RWPE2 (cell line): ENCODE data around the gene PRR7.
"Not testable (repeated sequence)": the region's sequence is repeated elsewhere in the genome, so short reads cannot be mapped to it uniquely, and the experiment has no call there.

Source experiments
- ATAC-seq: fragments of 200-7000 bp; cut with Tn5 transposase; 3 replicates; pipeline ENCODE4 v1.9.1; 2021; ENCODE audit warnings: low read depth
- DNase-seq: peaks from one replicate; pipeline ENCODE4 v3.0.0-alpha.2; 2020; ENCODE audit warnings: low spot score
- H3K27ac ChIP-seq: fragments of 450-650 bp; 2 replicates; pipeline ENCODE4 v1.5.1; 2017; ENCODE audit warnings: mild to moderate bottlenecking; ENCODE audit not compliant: poor library complexity, severe bottlenecking
- H3K27me3 ChIP-seq: fragments of 250-450 bp; sonication (Bioruptor Pico); 2 replicates; pipeline ENCODE4 v1.5.1; 2021; ENCODE audit warnings: mild to moderate bottlenecking, moderate library complexity; ENCODE audit not compliant: insufficient read depth, poor library complexity, severe bottlenecking
- H3K36me3 ChIP-seq: fragments of 250-450 bp; sonication (Bioruptor Pico); 2 replicates; pipeline ENCODE4 v1.5.1; 2020; ENCODE audit warnings: low read depth, mild to moderate bottlenecking, moderate library complexity
- H3K4me1 ChIP-seq: fragments of 250-450 bp; sonication (Bioruptor Pico); 2 replicates; pipeline ENCODE4 v1.5.1; 2021; ENCODE audit warnings: mild to moderate bottlenecking, moderate library complexity; ENCODE audit not compliant: insufficient read depth, poor library complexity, severe bottlenecking
- H3K4me3 ChIP-seq: fragments of 250-450 bp; sonication (Bioruptor Pico); 2 replicates; pipeline ENCODE4 v1.5.1; 2021; ENCODE audit warnings: mild to moderate bottlenecking, moderate library complexity; ENCODE audit not compliant: severe bottlenecking
- H3K9me3 ChIP-seq: fragments of 250-450 bp; sonication (Bioruptor Pico); 2 replicates; pipeline ENCODE4 v1.5.1; 2021; ENCODE audit warnings: mild to moderate bottlenecking, moderate library complexity; ENCODE audit not compliant: severe bottlenecking
- CTCF ChIP-seq: fragments of 450-650 bp; IDR thresholded peaks from one replicate; pipeline ENCODE4 v1.5.1; 2017; ENCODE audit warnings: mild to moderate bottlenecking, moderate library complexity; ENCODE audit not compliant: poor library complexity, severe bottlenecking

Gene PRR7

GRCh38 chr5:177405805-177406204 is 40.8 kb upstream of the PRR7 start:
- no peak for TF ChIP-seq CTCF
- Histone ChIP-seq H3K9me3 (no peaks in the 10 kb centered on the region), H3K36me3 (no peaks in the 10 kb centered on the region; the same call in 1 of the 2 replicates), H3K4me1 (peaks cover 5% of the 10 kb centered on the region), H3K4me3 (no peak overlapping the region), H3K27me3 (no peaks in the 10 kb centered on the region), H3K27ac (no peak overlapping the region)
- DNase-seq (no peak), ATAC-seq (no peak)

- Histone ChIP-seq H3K9me3 (no peaks in the 10 kb centered on the region), H3K4me1 (no peaks in the 10 kb centered on the region), H3K4me3 (no peak within 1 kb of the TSS), H3K27ac (no peak within 1 kb of the TSS), H3K27me3 (no peaks in the 10 kb centered on the region), H3K36me3 (no peaks in the 10 kb centered on the region)
- DNase-seq (no peak), ATAC-seq (no peak)
- no peak for TF ChIP-seq CTCF
Measured at GRCh38 chr5:177409043-177409801, 37.4 kb upstream of the PRR7 start, which contains the start of gene F12. F12 (minus strand) TSS chr5:177409564; CDS start chr5:177409527, 37 bp downstream.

DNA sequence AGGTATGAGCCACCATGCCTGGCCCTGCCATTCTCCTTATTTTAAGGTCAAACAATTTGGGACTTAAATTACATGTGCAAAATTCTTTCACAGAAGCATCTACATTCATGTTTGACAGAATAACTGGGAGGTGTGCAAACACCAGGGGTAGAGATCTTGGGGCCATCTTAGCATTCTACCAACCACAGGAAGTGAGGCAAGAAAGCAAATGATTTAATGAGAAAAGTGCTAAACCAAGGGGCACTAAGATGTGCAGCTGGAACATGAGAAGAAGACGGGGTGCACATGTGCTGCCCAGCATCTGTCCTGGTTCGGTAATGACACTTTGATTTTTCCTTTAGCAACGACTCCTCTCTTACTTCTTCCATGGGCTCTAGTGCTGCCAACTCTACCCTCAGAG is 36.0 kb upstream of the PRR7 start:
- Histone ChIP-seq H3K36me3 (no peaks in the 10 kb centered on the region), H3K4me1 (no peaks in the 10 kb centered on the region), H3K4me3 (no peak overlapping the region), H3K27ac (no peak overlapping the region), H3K9me3 (no peaks in the 10 kb centered on the region), H3K27me3 (no peaks in the 10 kb centered on the region)
- ATAC-seq (no peak), DNase-seq (no peak)
- no peak for TF ChIP-seq CTCF

DNA sequence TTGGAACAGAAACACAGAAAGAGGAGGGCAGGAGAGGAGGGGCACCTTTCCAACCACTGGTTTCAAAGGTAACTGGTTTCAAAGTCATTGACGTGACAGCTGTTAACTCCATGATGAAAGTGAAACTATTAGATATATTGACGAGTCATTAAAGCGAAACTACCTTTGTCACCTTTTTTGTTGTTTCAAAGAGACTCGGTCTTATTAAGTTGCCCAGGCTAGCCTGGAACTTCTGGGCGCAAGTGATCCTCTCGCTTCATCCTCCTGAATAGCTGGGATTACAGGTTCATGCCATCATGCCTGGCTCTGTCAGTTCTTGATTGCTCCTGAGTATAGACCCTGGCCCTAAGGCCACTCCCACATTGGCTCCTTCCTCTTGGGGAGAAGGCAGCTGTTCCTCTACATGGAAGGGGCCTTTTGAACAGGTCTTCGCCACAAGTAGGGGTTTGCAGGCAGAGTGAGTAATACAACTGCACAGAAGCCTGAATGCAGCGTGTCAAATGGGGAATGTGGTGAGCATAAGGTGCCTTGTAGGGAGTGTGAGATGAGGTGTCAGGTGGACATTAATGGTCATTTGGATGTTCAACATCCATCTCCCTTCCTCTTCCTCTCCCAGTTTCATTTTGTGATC is 33.9 kb upstream of the PRR7 start:
- no peak overlapping the region for H3K4me3 ChIP-seq
- ATAC-seq (no peak), DNase-seq (no peak)
- H3K9me3 ChIP-seq = no peaks in the 10 kb centered on the region
- no peak for TF ChIP-seq CTCF
- H3K36me3 ChIP-seq = no peaks in the 10 kb centered on the region
- no peak overlapping the region for H3K27ac ChIP-seq
- no peaks in the 10 kb centered on the region for H3K27me3 ChIP-seq
- H3K4me1 ChIP-seq = no peaks in the 10 kb centered on the region

- no peak for ATAC-seq
- DNase-seq = no peak
- Histone ChIP-seq H3K9me3 (no peaks in the 10 kb centered on the region), H3K27ac (no peak overlapping the region), H3K4me1 (no peaks in the 10 kb centered on the region), H3K27me3 (no peaks in the 10 kb centered on the region), H3K4me3 (no peak overlapping the region), H3K36me3 (no peaks in the 10 kb centered on the region)
- no peak for TF ChIP-seq CTCF
Measured at GRCh38 chr5:177414481-177414880, 32.1 kb upstream of the PRR7 start.

GRCh38 chr5:177417081-177417480 is 29.5 kb upstream of the PRR7 start:
- H3K9me3 ChIP-seq, H3K4me1 ChIP-seq, DNase-seq, H3K4me3 ChIP-seq, H3K27me3 ChIP-seq, H3K36me3 ChIP-seq, ATAC-seq, H3K27ac ChIP-seq: not testable (repeated sequence)
